SK-N-SH treated with all-trans-retinoic acid at 6 μM for 48 hours (cell line): Measurements from ENCODE around the gene IL7R.

Experiments used
- ATAC-seq: fragments of 200-7000 bp; cut with Tn5 transposase; 3 replicates; pipeline ENCODE4 v1.9.1; 2020; ENCODE audit warnings: mild to moderate bottlenecking, moderate library complexity
- ARNTL ChIP-seq: fragments of 450-650 bp; formaldehyde crosslinking; IDR thresholded peaks from 2 replicates; pipeline ENCODE4 v1.5.0; 2020; ENCODE audit warnings: low read depth, mild to moderate bottlenecking, moderate library complexity, borderline replicate concordance
- CSDC2 ChIP-seq: fragments of 250-450 bp; sonication (Bioruptor Pico); IDR thresholded peaks from 2 replicates; pipeline ENCODE4 v1.5.0; 2020; ENCODE audit warnings: mild to moderate bottlenecking, moderate library complexity
- ESRRG ChIP-seq: fragments of 250-450 bp; sonication (Bioruptor Pico); IDR thresholded peaks from 2 replicates; pipeline ENCODE4 v1.6.1; 2021; ENCODE audit warnings: mild to moderate bottlenecking
- GLIS3 ChIP-seq: fragments of 250-450 bp; sonication (Bioruptor Pico); IDR thresholded peaks from 2 replicates; pipeline ENCODE4 v1.5.0; 2020; ENCODE audit warnings: mild to moderate bottlenecking, moderate library complexity
- ISL1 ChIP-seq: fragments of 250-450 bp; sonication (Bioruptor Pico); IDR thresholded peaks from 2 replicates; pipeline ENCODE4 v2.1.2; 2022; ENCODE audit warnings: mild to moderate bottlenecking, moderate library complexity
- PPARA ChIP-seq: fragments of 250-450 bp; sonication (Bioruptor Pico); IDR thresholded peaks from 2 replicates; pipeline ENCODE4 v1.5.0; 2020; ENCODE audit warnings: mild to moderate bottlenecking, borderline replicate concordance
- RARB ChIP-seq: fragments of 250-450 bp; sonication (Bioruptor Pico); IDR thresholded peaks from 2 replicates; pipeline ENCODE4 v1.8.0; 2021; ENCODE audit warnings: mild to moderate bottlenecking, moderate library complexity
- SNAI2 ChIP-seq: fragments of 250-450 bp; sonication (Bioruptor Pico); IDR thresholded peaks from 2 replicates; pipeline ENCODE4 v1.5.0; 2020; ENCODE audit warnings: mild to moderate bottlenecking, moderate library complexity
- TCF4 ChIP-seq: fragments of 250-450 bp; sonication (Bioruptor Pico); IDR thresholded peaks from 2 replicates; pipeline ENCODE4 v1.8.0; 2021; ENCODE audit warnings: mild to moderate bottlenecking, moderate library complexity, borderline replicate concordance
- ZC3H10 ChIP-seq: fragments of 250-450 bp; sonication (Bioruptor Pico); IDR thresholded peaks from 2 replicates; pipeline ENCODE4 v1.5.1; 2021; ENCODE audit warnings: mild to moderate bottlenecking, moderate library complexity
- ZFP3 ChIP-seq: fragments of 250-450 bp; sonication (Bioruptor Pico); IDR thresholded peaks from 2 replicates; pipeline ENCODE4 v1.5.0; 2020; ENCODE audit warnings: mild to moderate bottlenecking, moderate library complexity
- ZFP30 ChIP-seq: fragments of 450-650 bp; formaldehyde crosslinking; IDR thresholded peaks from 2 replicates; pipeline ENCODE4 v1.5.0; 2022; ENCODE audit warnings: mild to moderate bottlenecking, moderate library complexity
- ZNF565 ChIP-seq: fragments of 450-650 bp; formaldehyde crosslinking; conservative IDR thresholded peaks from 2 replicates; pipeline ENCODE4 v1.5.0; 2020; ENCODE audit warnings: low read depth, mild to moderate bottlenecking, moderate library complexity
- ZNF70 ChIP-seq: fragments of 450-650 bp; formaldehyde crosslinking; IDR thresholded peaks from 2 replicates; pipeline ENCODE4 v1.5.0; 2020; ENCODE audit warnings: mild to moderate bottlenecking, moderate library complexity
- ZNF8 ChIP-seq: fragments of 450-650 bp; formaldehyde crosslinking; IDR thresholded peaks from 2 replicates; pipeline ENCODE4 v1.5.0; 2020; ENCODE audit warnings: mild to moderate bottlenecking, moderate library complexity
- TF ChIP-seq, protein P1 (sequence below): fragments of 250-450 bp; sonication (Bioruptor Pico); IDR thresholded peaks from 2 replicates; pipeline ENCODE4 v1.8.0; 2020; ENCODE audit warnings: mild to moderate bottlenecking, moderate library complexity, borderline replicate concordance
- TF ChIP-seq, protein P2 (sequence below): fragments of 250-450 bp; sonication (Bioruptor Pico); IDR thresholded peaks from 2 replicates; pipeline ENCODE4 v1.5.1; 2020; ENCODE audit warnings: low read depth, mild to moderate bottlenecking, moderate library complexity
- TF ChIP-seq, protein P3 (sequence below): fragments of 250-450 bp; sonication (Bioruptor Pico); IDR thresholded peaks from 2 replicates; pipeline ENCODE4 v1.5.1; 2021; ENCODE audit warnings: mild to moderate bottlenecking, moderate library complexity
- TF ChIP-seq, protein P4 (sequence below): fragments of 250-450 bp; sonication (Bioruptor Pico); IDR thresholded peaks from 2 replicates; pipeline ENCODE4 v1.8.0; 2021; ENCODE audit warnings: low read depth, mild to moderate bottlenecking, moderate library complexity, borderline replicate concordance
- TF ChIP-seq, protein P5 (sequence below): fragments of 250-450 bp; sonication (Bioruptor Pico); IDR thresholded peaks from 2 replicates; pipeline ENCODE4 v1.5.0; 2020; ENCODE audit warnings: mild to moderate bottlenecking, moderate library complexity

The IL7R gene

DNA sequence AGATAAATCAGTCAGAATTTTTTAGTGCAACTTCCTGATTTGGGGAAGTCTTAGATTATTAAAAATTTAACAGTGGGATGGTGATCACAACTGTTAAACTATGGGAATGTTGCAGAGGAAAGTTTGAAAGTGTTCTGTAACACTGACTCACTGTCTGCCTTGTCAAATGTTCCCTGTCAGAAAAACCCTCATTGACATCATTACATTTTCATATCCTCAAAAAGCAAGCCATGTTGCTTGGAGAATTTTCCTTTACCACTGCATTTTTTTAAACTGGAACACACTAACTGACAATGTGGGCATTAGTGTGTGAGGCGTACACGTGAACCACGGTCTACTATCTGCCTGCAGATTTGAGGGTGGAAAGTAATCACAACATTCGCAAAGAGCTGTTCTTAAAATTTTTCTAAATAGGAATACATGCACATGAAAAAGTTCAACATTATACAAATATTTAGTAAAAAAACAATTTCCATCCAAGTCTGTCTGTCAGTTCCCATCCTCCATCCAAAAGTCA, 28.6 kb upstream of the IL7R start:
- TF ChIP-seq ZFP3 (CRISPR knock-in tag) (no peak), TCF4 (CRISPR knock-in tag) (no peak), ARNTL (CRISPR knock-in tag) (no peak), ZNF8 (CRISPR knock-in tag) (no peak), ESRRG (CRISPR knock-in tag) (no peak), CSDC2 (CRISPR knock-in tag) (no peak), ZNF70 (CRISPR knock-in tag) (no peak), SNAI2 (CRISPR knock-in tag) (no peak), ZC3H10 (no peak), GLIS3 (CRISPR knock-in tag) (no peak), ZNF565 (CRISPR knock-in tag) (no peak), ISL1 (CRISPR knock-in tag) (no peak)
- TF ChIP-seq, protein P1, sequence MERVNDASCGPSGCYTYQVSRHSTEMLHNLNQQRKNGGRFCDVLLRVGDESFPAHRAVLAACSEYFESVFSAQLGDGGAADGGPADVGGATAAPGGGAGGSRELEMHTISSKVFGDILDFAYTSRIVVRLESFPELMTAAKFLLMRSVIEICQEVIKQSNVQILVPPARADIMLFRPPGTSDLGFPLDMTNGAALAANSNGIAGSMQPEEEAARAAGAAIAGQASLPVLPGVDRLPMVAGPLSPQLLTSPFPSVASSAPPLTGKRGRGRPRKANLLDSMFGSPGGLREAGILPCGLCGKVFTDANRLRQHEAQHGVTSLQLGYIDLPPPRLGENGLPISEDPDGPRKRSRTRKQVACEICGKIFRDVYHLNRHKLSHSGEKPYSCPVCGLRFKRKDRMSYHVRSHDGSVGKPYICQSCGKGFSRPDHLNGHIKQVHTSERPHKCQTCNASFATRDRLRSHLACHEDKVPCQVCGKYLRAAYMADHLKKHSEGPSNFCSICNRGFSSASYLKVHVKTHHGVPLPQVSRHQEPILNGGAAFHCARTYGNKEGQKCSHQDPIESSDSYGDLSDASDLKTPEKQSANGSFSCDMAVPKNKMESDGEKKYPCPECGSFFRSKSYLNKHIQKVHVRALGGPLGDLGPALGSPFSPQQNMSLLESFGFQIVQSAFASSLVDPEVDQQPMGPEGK (CRISPR knock-in tag): no peak
- TF ChIP-seq, protein P2, sequence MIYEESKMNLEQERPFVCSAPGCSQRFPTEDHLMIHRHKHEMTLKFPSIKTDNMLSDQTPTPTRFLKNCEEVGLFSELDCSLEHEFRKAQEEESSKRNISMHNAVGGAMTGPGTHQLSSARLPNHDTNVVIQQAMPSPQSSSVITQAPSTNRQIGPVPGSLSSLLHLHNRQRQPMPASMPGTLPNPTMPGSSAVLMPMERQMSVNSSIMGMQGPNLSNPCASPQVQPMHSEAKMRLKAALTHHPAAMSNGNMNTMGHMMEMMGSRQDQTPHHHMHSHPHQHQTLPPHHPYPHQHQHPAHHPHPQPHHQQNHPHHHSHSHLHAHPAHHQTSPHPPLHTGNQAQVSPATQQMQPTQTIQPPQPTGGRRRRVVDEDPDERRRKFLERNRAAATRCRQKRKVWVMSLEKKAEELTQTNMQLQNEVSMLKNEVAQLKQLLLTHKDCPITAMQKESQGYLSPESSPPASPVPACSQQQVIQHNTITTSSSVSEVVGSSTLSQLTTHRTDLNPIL: no peak
- ATAC-seq: no peak

DNA sequence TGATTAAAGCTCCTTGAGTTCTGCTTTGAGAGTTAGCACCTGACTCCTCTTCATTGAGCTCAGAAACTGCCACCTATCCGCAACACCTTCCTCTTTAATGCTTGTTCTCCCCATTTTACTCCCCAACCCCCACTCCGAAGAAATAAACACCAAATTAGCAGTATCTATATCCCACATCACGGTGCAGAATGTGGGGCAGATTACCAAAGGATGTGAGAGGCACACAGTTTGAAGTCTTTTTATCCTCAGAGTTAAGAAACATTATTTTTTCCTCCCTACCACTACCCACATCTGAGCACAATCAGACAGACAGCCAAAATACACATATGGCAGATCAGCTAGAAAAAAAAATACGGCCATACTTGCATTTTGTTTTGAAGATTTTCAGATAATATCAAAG, 26.1 kb upstream of the IL7R start:
- ATAC-seq: no peak

DNA sequence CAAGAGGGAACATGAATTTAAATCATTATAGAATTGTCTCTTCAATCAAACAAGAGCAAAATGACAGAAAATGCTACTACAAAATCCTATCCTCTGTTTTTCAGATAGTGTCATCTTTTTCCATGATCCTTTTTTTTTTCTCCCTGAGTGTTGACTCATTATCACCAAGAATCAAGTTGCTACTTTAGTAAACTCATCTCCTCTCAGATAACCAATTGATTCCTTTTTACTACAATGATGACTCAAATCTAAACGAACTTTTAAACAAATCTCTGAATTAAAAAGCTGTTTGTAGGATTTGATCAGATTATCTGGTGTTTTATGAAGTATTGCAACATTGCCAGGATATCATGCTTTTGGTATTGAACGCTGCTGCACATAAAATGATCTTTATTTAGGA, 23.9 kb upstream of the IL7R start:
- TF ChIP-seq TCF4 (CRISPR knock-in tag) (no peak), RARB (CRISPR knock-in tag) (no peak), ZNF8 (CRISPR knock-in tag) (no peak), SNAI2 (CRISPR knock-in tag) (no peak), ZFP3 (CRISPR knock-in tag) (no peak), ZFP30 (CRISPR knock-in tag) (no peak), ARNTL (CRISPR knock-in tag) (no peak), ZC3H10 (no peak), ZNF70 (CRISPR knock-in tag) (no peak), ISL1 (CRISPR knock-in tag) (no peak), GLIS3 (CRISPR knock-in tag) (no peak)
- TF ChIP-seq, protein P3, sequence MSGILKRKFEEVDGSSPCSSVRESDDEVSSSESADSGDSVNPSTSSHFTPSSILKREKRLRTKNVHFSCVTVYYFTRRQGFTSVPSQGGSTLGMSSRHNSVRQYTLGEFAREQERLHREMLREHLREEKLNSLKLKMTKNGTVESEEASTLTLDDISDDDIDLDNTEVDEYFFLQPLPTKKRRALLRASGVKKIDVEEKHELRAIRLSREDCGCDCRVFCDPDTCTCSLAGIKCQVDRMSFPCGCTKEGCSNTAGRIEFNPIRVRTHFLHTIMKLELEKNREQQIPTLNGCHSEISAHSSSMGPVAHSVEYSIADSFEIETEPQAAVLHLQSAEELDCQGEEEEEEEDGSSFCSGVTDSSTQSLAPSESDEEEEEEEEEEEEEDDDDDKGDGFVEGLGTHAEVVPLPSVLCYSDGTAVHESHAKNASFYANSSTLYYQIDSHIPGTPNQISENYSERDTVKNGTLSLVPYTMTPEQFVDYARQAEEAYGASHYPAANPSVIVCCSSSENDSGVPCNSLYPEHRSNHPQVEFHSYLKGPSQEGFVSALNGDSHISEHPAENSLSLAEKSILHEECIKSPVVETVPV (CRISPR knock-in tag): no peak
- TF ChIP-seq, protein P2: no peak
- TF ChIP-seq, protein P4, sequence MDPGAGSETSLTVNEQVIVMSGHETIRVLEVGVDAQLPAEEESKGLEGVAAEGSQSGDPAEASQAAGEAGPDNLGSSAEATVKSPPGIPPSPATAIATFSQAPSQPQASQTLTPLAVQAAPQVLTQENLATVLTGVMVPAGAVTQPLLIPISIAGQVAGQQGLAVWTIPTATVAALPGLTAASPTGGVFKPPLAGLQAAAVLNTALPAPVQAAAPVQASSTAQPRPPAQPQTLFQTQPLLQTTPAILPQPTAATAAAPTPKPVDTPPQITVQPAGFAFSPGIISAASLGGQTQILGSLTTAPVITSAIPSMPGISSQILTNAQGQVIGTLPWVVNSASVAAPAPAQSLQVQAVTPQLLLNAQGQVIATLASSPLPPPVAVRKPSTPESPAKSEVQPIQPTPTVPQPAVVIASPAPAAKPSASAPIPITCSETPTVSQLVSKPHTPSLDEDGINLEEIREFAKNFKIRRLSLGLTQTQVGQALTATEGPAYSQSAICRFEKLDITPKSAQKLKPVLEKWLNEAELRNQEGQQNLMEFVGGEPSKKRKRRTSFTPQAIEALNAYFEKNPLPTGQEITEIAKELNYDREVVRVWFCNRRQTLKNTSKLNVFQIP (CRISPR knock-in tag): no peak
- TF ChIP-seq, protein P5, sequence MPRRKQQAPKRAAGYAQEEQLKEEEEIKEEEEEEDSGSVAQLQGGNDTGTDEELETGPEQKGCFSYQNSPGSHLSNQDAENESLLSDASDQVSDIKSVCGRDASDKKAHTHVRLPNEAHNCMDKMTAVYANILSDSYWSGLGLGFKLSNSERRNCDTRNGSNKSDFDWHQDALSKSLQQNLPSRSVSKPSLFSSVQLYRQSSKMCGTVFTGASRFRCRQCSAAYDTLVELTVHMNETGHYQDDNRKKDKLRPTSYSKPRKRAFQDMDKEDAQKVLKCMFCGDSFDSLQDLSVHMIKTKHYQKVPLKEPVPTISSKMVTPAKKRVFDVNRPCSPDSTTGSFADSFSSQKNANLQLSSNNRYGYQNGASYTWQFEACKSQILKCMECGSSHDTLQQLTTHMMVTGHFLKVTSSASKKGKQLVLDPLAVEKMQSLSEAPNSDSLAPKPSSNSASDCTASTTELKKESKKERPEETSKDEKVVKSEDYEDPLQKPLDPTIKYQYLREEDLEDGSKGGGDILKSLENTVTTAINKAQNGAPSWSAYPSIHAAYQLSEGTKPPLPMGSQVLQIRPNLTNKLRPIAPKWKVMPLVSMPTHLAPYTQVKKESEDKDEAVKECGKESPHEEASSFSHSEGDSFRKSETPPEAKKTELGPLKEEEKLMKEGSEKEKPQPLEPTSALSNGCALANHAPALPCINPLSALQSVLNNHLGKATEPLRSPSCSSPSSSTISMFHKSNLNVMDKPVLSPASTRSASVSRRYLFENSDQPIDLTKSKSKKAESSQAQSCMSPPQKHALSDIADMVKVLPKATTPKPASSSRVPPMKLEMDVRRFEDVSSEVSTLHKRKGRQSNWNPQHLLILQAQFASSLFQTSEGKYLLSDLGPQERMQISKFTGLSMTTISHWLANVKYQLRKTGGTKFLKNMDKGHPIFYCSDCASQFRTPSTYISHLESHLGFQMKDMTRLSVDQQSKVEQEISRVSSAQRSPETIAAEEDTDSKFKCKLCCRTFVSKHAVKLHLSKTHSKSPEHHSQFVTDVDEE: no peak
- TF ChIP-seq, protein P1 (CRISPR knock-in tag): no peak
- no peak for ATAC-seq

More for the DNA sequence above, 26.1 kb upstream of the IL7R start:
- TF ChIP-seq PPARA (CRISPR knock-in tag) (no peak), ZNF70 (CRISPR knock-in tag) (no peak)
- TF ChIP-seq, protein P5: no peak
